ENCODE results near the gene SPRY1. TPM values are rescaled to one million over a fixed set of nuclear protein-coding genes. Genes with fewer than 3 reads are reported as not detected.

Gene SPRY1
- total RNA-seq, 1 experiment from 2014 or later = 4.8 TPM

DNA sequence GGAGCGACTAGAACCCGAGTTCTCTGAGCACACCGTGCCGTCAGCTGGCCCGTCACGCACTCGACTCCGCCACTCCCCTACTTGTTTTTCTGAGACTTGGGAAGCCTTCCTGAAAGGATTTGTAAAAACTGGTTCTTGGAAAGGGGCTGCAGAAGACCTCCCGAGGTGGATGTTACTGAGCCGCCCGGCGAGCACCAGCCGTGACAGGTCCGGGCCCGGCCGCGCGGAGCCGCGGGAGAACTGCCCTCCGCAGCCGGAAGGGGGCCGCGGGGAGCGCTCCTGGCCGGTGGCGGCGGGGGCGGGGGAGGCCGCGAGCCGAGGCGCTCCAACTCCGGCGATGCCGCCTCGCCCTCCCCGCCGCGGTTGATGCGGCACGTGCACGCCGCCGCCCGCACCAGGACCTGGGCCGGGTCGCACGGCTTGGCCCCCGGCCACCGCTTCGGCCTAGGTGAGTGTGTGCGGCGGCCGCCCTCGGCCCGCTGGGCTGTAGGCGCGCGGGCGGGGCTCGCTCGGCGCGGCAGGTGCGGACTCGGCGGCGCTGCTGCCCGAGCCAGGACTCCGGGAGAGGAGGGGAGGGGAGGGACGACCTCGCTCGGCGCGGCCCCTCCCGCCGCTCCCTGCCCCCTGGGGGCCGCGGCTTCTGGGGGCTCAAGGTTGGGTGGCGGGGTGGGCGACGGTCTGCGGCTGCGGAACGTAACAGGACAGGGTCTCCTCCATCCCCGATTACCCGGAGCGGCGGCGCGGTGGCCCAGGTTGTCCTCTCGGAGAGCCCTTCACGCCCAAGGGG lies 1.7 kb downstream of the SPRY1 start (continued):
- TF ChIP-seq ZNF274 (IDR thresholded peaks at IDR 0.05; ENCODE audit: low read depth, low read length) (no peak), POLR2AphosphoS5 (IDR thresholded peaks at IDR 0.05; ENCODE audit: low read depth, low read length) (no peak; the same call in 1 of the 2 replicates), EGR1 (IDR thresholded peaks at IDR 0.05; ENCODE audit: low read depth) (no peak), SRF (IDR thresholded peaks at IDR 0.05; ENCODE audit: low read depth) (no peak), CBX3 (IDR thresholded peaks at IDR 0.05; ENCODE audit: low read depth) (no peak)

DNA sequence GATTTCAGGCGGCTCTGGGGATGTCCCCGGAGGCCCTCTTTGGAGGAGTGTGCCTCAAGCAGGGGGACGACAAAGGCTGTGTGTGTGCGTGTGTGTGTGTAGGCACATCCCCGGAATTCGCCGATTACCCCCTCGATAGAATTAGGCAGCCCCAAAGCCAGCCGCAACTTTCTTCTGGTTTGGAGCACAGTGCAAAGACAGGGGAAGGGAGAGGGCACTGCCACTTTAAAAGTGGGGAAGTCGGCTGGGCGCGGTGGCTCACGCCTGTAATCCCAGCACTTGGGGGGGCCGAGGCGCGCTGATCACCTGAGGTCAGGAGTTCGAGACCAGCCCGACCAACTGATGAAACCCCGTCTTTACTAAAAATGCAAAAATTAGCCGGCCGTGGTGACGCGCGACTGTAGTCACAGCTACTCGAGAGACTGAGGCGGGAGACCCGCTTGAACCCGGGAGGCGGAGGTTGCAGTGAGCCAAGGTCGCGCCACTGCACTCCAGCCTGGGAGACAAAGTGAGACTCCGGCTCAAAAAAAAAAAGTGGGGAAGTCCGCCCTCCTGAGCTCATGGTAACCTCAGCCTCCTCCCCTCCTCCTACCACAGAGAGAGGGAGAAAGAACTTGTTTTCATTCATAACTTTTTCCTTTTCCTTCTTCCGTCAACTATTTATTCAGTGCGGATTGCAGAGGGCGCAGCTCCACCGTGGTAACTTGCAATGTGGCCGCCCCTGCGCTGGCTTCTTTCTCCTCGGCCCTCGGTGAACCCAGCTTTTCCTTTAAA lies 2.4 kb downstream of the SPRY1 start:
- peaks cover 3% of the 10 kb centered on the region; the same call in 1 of the 2 replicates for H3K79me2 ChIP-seq (ENCODE audit: insufficient read depth, low read length)
- POLR2A ChIA-PET = no interaction called here
- intact Hi-C loops (cut with micrococcal nuclease) = loop anchor here (10.0 kb wide), 1 partner anchor 716 kb away; no protein-coding TSS in a partner anchor
- H3K36me3 ChIP-seq (ENCODE audit: control insufficient read depth in 1 of 2, insufficient read depth in 2 of 2, low read length in 2 of 2) = peaks cover 5% of the 10 kb centered on the region in 2 experiments; a peak in 2 of 4 replicates
- ATAC-seq (peak; percentile 19), DNase-seq (ENCODE audit: low read depth, low spot score) (peak; percentile 12)
- no peaks in the 10 kb centered on the region for H3K27me3 ChIP-seq (ENCODE audit: insufficient read depth, low read length)
- RAD21 ChIA-PET (ENCODE audit: low non-redundant PET in 1 of 2, low total read pairs in 2 of 2, uncharacterized antibody in 2 of 2, unreplicated experiment in 2 of 2) = no interaction called here
- CTCF ChIA-PET = no interaction called here
- no TSS peak for BruUV-seq (replicated peaks)
- H3K4me3 ChIP-seq (replicated peaks in 1 of 2; ENCODE audit: low read depth in 1 of 2, low read length in 2 of 2) = peak overlapping the region; percentile 60 to 74
- H3K27ac ChIP-seq (ENCODE audit: low read depth, low read length) = peak overlapping the region; percentile 44; the same call in 1 of the 2 replicates
- no peaks in the 10 kb centered on the region for H4K20me1 ChIP-seq (ENCODE audit: insufficient read depth)
- H2AFZ ChIP-seq (ENCODE audit: low read depth, low read length, poor library complexity, severe bottlenecking) = peak overlapping the region; percentile 69
- no peaks in the 10 kb centered on the region for H3K9me3 ChIP-seq (ENCODE audit: control insufficient read depth in 1 of 2, insufficient read depth in 1 of 2, low read depth in 1 of 2, low read length in 2 of 2)
- peaks cover 3 to 30% of the 10 kb centered on the region in 2 experiments; a peak in 3 of 4 replicates for H3K4me1 ChIP-seq (ENCODE audit: control insufficient read depth in 1 of 2, insufficient read depth in 2 of 2, low read length in 2 of 2)
- peak overlapping the region; percentile 100 for H3K4me2 ChIP-seq (ENCODE audit: low read length)
- H3K9me2 ChIP-seq (ENCODE audit: insufficient read depth) = no peaks in the 10 kb centered on the region; the same call in 1 of the 2 replicates
- peak overlapping the region; percentile 63 for H3K9ac ChIP-seq (ENCODE audit: low read length)
- TF ChIP-seq CEBPB (IDR thresholded peaks at IDR 0.05; ENCODE audit: low read depth) (no peak), EZH2phosphoT487 (IDR thresholded peaks at IDR 0.05; ENCODE audit: borderline replicate concordance) (no peak), YY1 (IDR thresholded peaks at IDR 0.05; ENCODE audit: extremely low read depth, insufficient replicate concordance, low read depth, low read length) (no peak), EZH2 (IDR thresholded peaks at IDR 0.05) (no peak), POLR2AphosphoS5 (IDR thresholded peaks at IDR 0.05; ENCODE audit: low read depth, low read length) (no peak), POLR2A (IDR thresholded peaks at IDR 0.05; ENCODE audit: borderline replicate concordance, extremely low read depth, insufficient read depth, insufficient read length) (no peak), SRF (IDR thresholded peaks at IDR 0.05; ENCODE audit: low read depth) (no peak)
- TF ChIP-seq, protein P1, sequence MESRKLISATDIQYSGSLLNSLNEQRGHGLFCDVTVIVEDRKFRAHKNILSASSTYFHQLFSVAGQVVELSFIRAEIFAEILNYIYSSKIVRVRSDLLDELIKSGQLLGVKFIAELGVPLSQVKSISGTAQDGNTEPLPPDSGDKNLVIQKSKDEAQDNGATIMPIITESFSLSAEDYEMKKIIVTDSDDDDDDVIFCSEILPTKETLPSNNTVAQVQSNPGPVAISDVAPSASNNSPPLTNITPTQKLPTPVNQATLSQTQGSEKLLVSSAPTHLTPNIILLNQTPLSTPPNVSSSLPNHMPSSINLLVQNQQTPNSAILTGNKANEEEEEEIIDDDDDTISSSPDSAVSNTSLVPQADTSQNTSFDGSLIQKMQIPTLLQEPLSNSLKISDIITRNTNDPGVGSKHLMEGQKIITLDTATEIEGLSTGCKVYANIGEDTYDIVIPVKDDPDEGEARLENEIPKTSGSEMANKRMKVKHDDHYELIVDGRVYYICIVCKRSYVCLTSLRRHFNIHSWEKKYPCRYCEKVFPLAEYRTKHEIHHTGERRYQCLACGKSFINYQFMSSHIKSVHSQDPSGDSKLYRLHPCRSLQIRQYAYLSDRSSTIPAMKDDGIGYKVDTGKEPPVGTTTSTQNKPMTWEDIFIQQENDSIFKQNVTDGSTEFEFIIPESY (IDR thresholded peaks at IDR 0.05; ENCODE audit: extremely low read depth, insufficient replicate concordance, low read length) = no peak
- TF ChIP-seq, protein P2, sequence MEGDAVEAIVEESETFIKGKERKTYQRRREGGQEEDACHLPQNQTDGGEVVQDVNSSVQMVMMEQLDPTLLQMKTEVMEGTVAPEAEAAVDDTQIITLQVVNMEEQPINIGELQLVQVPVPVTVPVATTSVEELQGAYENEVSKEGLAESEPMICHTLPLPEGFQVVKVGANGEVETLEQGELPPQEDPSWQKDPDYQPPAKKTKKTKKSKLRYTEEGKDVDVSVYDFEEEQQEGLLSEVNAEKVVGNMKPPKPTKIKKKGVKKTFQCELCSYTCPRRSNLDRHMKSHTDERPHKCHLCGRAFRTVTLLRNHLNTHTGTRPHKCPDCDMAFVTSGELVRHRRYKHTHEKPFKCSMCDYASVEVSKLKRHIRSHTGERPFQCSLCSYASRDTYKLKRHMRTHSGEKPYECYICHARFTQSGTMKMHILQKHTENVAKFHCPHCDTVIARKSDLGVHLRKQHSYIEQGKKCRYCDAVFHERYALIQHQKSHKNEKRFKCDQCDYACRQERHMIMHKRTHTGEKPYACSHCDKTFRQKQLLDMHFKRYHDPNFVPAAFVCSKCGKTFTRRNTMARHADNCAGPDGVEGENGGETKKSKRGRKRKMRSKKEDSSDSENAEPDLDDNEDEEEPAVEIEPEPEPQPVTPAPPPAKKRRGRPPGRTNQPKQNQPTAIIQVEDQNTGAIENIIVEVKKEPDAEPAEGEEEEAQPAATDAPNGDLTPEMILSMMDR (IDR thresholded peaks at IDR 0.05 in 2 of 3, conservative IDR thresholded peaks at IDR 0.05 in 1 of 3; ENCODE audit: borderline replicate concordance in 1 of 3, insufficient read depth in 1 of 3, low read depth in 2 of 3, low read length in 2 of 3) = no peak
- TF ChIP-seq, protein P3, sequence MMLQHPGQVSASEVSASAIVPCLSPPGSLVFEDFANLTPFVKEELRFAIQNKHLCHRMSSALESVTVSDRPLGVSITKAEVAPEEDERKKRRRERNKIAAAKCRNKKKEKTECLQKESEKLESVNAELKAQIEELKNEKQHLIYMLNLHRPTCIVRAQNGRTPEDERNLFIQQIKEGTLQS (IDR thresholded peaks at IDR 0.05) = no peak
